GM18873 (cell line): ENCODE data around the gene ASXL2.
"Not testable (repeated sequence)": the region's sequence is repeated elsewhere in the genome, so short reads cannot be mapped to it uniquely, and the experiment has no call there.

Experiments
- ATAC-seq: cut with Tn5 transposase; IDR thresholded peaks from one replicate; pipeline ENCODE4 v1.9.1; 2021; ENCODE audit warnings: mild to moderate bottlenecking, moderate library complexity, moderate number of reproducible peaks; ENCODE audit not compliant: unreplicated experiment, low FRiP score

Gene ASXL2

DNA sequence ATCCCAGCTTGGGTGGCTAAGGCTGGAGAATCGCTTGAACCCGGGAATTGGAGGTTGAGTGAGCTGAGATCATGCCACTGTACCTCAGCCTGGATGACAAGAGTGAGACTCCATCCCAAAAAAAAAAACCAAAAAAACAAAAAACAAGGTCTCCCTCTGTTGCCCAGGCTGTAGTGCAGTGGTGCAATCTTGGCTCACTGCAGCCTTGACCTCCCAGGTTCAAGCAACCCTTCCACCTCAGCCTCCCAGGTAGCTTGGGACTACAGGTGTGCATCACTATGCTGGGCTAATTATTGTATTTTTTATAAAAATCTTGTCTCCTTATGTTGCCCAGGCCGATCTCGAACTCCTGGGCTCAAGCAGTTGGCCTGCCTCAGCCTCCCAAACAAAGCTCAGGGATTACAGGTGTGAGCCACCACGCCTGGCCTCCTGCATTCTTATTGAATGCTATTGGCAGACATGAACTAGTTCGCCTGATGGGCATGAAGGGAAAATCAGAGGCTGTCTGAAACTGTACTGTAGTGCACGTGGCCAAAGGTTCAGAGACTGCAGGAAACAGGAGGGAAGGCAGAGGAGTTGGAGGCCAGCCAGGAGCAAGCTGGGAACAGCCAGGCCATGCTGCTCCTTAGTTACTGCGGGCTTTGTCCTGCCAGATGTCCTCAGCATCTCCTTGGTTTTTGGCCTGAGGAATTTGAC, 16.0 kb upstream of the ASXL2 start:
- no peak for ATAC-seq

DNA sequence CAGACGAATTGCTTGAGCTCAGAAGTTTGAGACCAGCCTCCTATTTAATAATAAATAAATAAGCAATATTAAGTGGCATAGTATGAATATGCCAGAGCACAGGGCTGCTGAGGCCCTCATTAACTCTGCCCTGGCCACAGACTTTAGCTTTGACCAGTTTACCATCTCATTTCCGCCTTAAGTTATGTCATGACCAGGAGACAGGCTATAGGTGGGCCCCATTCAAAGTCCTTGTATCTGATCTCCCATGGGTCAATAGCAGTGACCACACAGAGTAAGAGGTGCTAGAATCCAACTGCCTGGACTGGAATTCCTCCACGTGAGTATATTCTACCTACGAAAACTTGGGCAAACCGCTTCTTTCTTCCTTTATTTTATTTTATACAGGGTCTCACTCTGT, 13.4 kb upstream of the ASXL2 start:
- ATAC-seq = no peak

DNA sequence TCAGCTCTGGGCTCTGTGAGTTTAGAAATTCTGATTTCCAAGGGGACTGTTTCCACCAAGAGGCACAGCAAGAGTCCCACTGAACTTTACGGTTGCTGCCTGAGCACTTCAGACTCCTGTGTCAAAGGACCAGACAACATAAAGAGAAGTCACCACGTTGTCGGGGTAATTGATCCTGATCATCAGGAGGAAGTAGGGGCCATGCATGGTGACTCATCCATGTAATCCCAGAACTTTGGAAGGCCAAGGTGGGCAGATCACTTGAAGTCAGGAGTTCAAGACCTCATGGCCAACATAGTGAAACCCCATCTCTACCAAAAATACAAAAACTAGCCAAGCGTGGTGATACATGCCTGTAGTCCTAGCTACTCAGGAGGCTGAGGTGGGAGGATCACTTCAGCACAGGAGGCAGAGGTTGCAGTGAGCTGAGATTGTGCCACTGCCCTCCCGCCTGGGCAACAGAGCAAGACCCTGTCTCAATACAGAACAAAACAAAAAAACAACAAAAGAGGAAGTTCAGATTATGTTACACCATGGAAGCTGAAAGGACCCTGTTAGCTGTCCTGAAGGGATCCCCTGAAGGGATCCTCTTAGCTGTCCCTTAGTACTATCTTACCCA, 9.4 kb upstream of the ASXL2 start:
- ATAC-seq = no peak

DNA sequence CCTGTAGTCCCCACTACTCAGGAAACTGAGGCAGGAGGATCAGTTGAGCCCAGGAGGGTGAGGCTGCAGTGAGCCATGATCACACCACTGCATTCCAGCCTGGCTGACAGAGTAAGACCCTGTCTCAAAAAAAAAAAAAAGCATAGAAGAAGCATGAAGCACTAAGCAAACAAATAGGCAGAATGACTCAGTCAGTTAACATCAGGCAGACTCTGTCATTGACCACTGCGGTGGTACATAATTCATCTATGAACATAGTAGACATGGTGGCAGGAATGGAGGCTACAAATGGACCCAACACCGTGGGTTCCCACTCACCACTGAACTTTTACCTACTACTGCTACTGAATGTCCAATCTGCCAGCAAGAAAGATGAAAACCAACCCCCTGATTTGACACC, 7.6 kb upstream of the ASXL2 start:
- ATAC-seq = no peak

DNA sequence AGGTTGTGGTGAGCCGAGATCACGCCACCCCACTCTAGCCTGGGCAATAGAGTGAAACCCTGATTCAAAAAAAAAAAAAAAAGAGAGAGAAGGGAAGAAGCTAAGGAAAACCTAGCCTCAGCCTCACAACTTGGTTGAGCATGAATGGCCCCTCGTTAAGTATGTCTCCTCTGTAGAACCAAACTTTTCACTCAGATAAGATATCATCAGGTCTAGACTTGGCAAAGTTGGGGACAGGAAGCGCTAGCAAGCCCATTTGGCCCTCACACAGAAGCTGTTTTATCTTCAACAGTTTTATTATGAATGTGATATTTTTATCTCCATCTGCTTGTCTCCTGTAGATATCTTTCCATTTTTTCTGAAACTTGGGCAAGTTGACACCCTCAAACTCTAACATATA, 3.5 kb upstream of the ASXL2 start:
- ATAC-seq = no peak

DNA sequence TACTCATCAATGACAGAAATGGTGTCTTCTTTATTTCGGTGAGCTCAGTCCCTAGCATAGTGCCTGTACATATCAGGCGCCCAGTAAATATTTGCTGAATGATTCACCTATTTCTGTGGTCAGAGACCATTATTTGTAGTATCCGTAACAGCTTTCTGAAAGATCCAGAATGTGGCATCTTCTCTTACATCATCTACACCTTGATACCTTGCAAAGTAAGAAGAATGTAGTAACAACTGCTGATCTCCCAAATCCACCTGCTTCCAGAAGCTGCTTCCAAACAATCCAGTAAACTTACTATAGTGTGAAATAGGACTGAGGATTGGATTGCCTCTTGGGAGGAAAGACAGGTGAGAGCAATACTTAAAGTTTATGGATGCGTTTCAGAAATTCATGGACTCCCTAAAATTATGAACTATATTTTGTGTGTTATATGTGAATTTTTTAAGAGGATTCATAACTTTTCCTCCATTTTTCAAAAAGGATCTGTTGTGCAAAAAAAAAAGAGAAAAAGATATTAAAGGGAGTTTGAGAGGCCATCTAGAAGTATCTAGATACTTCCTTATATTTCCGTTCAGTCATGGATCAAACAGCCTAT, 945 bp upstream of the ASXL2 start:
- no peak for ATAC-seq

DNA sequence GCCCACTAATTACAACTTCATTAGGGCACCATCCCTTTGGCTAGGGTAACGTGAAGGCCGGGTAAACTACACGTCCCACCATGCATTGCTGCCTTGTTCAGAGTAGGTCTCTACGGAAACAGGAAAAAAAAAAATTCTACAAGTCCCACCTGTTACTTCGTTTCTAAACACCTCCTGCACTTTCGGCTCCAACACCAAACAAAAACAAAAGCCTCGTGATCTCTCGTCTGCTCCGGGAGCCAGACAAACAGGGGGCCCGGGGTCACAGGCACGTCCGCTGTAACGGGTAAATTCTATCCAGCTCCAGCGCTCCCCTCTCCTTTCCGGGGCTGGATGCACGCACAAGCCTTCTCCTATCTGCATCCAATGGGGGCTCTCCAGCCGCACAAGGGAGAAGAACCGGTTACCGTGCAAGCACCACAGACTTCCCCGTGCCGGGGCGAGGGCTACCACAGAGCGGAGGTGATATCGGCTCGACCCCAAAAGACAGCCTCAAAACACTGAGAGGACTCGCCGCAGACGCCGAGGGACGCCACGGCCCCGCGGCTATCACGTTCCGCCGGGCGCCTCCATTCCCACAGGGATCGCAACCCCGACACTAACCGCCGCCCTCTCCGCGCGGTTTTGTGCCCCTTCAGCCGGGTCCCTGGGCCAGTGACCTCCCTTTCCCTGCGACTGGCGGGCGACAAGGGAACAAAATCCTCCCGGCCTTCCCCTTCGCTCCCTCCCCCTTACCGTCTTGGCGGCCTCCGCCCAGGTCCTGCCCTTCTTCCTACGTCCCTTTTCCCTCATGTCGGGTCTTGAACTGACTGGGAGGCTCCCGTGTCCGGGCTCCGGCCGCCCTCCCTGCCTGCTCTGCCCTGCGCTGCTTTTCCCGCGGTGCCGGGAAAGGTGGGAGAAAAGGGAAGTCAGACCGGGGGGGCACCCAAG, 591 bp downstream of the ASXL2 start:
- peak; percentile 36 for ATAC-seq

DNA sequence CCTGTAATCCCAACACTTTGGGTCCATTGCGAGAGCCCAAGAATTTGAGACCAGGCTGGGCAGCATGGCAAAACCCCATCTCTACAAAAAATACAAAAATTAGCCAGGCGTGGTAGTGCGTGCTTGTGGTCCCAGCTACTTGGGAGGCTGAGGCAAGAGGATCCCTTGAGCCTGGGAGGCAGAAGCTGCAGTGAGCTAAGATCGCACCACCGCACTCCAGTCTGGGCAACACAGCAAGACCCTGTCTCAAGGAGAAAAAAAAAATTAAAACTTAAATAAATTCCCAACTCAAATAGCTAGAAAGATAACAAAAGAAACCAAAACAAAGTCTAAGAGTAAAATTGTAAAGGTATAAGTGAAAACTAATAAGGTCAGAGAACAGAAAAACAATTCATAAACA, 6.2 kb downstream of the ASXL2 start:
- ATAC-seq = no peak

DNA sequence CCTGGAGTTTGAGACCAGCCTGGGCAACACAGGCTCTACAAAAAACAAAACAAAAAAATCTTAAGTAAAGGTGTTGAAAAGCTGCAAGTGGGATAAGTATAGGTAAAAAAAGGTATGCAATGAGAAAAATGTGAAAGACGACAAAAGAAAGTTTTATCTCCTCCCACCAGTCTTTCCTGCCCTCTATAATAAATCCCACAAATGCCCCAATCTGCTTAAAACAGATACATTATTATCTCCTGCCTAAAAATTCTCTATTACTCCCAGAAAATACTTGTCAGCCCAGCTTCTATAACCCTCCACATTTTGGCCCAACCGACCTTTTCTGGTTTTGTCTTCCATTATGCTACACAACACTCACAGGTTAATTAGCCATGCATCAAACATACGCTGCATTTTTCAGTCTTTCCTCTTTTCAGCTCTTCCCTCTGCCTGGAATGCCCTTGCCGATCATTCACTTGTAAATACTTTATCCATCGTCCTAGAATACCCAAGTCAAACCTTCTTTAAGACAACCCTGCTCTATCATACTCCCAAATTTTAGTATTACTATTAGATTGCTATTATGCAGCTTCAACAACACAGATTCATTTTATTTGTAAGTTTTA, 10.8 kb downstream of the ASXL2 start:
- no peak for ATAC-seq

DNA sequence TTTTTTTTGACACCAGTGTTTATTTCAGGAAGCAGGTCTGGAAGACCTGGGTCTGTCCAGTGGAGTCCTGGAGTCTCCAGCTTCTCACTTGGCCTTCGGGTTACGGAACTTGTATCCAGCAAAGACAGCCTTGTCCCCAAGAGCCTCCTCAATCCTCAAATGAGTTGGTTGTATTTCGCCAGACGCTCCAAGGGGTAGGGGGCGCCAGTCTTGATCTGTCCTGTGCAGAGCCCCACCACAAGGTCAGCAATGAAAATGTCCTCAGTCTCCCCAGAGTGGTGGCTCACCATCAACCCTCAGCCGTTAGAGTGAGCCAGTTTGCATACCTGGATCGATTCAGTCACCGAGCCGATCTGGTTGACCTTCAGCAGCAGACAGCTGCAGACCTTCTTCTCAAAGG, 21.9 kb downstream of the ASXL2 start:
- ATAC-seq = no peak

DNA sequence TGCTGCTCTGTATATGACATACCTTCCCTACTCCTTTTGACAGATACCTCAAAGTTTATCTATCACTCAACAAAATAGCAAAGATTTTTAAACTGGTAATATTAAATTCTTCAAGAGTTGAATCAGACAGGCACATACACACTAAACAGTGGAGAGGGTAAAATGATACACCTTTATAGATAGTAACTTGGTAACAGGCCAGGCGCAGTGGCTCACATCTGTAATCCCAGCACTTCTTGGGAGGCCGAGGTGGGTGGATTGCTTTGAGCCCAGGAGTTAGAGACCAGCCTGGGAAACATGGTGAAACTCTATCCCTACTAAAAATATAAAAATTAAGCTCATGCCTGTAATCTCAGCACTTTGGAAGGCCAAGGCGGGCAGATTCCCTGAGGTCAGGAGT, 23.2 kb downstream of the ASXL2 start:
- ATAC-seq = no peak

DNA sequence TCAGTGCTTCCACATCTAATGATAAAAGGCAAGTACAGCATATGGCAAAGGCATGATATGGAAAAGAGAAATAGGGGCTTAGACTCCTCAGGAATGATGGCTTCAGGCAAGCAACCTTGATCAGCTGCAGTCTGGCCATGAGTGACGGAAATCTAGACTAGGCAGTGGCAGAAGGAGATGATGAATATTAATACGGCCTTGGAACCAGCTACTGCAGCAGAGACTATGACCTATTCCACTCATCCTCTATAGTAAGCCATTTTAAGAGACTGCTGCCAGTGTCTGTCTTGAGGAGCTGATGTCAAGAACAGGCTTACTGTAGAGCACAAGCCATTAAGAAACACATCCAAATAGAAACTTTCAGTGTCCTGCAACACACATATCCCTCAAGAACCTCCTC, 23.7 kb downstream of the ASXL2 start:
- ATAC-seq = no peak

DNA sequence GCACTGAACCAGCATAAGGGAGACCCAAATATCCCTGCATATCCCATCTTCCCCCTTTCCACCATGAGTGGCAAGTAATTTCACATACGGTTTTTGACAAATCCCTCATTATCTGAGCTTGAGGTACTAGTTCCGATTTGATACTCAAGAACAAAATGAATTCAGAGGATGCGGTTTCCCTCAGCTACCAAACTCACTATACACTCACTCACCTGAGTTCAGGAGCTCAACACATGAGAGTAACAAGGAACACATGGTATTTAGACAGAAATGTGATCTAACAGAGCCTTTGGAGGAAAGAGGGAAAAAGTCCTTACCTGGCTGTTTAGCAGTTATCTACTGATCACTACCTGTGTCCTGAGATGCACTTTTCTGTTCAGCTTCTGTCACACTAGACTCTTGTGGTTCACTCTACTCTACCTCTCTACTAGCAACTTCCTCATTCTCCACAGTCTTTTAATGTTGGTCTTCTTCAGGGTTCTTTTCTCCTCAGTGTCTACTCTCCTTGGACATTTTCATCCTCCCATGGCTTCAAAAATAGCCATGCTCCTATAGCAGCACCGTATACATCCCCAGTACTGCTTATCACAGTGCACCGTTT, 25.1 kb downstream of the ASXL2 start:
- no peak for ATAC-seq

DNA sequence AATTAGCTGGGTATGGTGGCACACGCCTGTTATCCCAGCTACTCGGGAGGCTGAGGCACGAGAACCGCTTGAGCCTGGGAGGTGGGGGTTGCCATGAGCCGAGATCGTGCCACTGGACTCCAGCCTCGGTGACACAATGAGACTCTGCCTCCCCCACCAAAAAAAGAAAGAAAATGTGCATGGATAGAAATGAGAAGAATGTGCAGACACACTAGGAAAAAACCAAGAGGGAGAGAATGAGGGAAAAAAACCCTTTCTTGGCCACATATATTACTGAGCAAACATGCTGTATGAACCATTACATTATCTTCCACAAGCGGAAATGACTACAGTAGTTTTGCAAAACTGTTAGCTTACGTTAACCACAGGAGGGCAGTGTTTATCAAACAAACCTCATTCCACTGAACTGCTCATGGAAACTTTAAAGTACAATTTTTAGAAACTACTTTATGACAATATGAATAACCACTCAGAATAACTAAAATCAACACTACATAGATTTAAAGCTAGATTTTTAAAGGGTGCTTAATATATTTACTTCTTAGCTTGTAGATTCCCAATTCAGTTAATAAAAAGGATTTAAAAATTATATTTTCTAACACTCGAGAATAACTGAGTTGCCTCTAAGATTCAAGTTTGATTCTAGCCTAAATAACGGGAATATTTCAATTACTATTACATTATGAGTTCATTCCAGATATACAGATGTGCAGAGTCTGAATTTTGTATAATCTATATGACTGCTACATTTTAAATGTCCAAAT, 26.4 kb downstream of the ASXL2 start:
- no peak for ATAC-seq

DNA sequence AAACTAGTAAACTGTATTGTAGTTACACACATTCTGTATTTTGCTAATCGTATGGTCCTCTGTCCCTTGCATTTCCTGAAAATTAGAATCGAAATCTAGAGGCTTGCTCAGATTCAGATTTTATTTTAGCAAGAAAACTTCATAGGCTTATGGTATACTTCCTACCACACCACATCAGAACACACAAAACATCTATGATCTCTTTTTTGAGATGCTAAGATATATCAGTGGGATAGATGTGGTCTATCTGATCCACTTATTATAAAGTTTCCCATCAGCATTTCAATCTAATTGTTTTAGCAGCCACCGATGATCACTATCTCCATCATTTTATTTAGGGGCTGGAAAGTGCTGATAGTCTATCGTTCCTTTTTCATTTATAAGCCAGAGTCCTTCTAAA, 27.9 kb downstream of the ASXL2 start:
- ATAC-seq = not testable (repeated sequence)

DNA sequence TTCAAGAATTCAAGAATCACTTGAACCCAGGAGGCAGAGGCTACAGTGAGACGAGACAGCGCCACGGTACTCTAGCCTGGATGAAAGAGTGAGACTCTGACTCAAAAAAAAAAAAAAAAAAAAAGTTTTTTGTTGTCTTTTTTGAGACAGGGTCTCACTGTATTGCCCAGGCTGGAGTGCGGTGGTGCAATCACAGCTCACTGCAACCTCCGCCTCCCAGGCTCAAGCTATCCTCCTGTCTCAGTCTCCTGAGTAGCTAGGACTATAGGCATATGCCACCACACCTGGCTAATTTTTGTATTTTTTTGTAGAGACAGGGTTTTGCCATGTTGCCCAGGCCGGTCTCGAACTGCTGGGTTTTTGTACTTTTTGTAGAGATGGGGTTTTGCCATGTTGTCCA, 28.9 kb downstream of the ASXL2 start:
- not testable (repeated sequence) for ATAC-seq

DNA sequence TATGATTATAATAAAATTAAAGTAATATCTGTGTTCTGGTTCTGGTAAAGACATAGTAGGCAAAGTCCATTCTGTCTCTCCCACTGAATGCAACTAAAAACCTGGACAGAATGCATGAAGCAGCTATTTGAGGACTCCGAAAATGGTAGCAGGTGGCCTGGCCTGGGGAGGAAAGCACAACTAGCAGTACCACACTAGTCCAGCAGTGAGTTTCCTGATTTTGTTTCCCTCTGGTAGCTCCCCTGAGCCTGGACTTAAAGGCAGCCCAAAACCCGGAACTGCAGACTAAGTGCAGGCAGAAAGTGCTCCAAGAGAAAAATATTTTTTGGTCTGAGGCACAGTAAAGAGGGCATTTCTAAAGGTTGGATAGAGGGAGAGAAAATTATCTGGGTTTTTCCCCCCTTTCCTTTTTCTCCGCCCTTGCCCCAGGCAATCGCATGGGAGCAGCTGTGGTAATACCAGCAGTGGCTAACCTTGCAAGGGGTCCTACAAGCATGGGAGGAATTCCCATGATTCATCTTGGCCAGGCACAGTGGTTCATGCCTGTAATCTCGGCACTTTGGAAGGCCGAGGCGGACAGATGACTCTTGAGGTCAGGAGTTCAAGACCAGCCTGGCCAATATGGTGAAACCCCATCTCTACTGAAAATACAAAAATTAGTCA, 32.3 kb downstream of the ASXL2 start:
- ATAC-seq = no peak

DNA sequence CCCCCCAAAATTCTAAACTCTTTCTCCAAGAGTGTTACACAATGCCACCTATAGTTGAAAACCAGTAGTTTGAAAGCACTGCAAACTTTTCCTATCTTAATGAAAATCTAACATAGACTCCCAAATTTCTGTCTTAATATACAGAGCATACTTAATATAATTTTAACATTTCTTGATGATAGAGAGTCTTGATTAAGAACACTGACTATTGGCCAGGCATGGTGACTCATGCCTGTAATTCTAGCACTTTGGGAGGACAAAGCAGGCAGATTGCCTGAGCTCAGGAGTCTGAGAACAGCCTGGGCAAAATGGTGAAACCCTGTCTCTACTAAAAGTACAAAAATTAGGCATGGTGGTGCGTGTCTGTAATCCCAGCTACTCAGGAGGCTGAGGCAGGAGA, 34.2 kb downstream of the ASXL2 start:
- ATAC-seq = no peak

DNA sequence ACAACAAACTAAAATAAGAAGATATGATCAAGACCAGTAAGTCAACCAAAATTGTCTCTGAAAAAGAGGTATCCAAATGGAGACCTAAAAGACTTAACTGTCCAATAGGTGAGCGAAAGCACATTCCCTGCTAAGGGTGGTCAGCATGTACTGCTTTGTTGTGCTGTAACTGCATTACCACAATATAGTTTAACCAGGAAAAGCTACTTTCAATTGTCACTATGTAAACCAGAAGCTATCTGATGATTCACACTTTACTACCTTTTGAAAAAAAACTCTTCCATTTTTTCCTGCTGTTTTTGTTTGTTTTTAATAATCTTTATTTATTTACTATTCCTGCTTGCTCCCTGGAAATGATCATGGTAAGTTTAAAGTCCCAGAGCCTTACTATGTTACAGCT, 36.1 kb downstream of the ASXL2 start:
- ATAC-seq = no peak
